ENCODE results near the gene ZCCHC7. TPM values are rescaled to one million over a fixed set of nuclear protein-coding genes. Genes with fewer than 3 reads are reported as not detected.
"Not testable (repeated sequence)": the region's sequence is repeated elsewhere in the genome, so short reads cannot be mapped to it uniquely, and the experiment has no call there.

ZCCHC7 gene
- total RNA-seq, 1 donor from 2014 or later, result 30.8 TPM

GRCh38 chr9:37200433-37201005 lies 80.1 kb downstream of the ZCCHC7 start:
- Histone ChIP-seq H3K4me3 (ENCODE audit: low read length in 3 of 3) (no peak overlapping the region), H3K4me1 (ENCODE audit: control insufficient read depth in 3 of 3, insufficient read depth in 3 of 3, low read length in 3 of 3) (peaks cover 0 to 4% (median 0%) of the 10 kb centered on the region in 3 donors), H3K9me3 (ENCODE audit: control insufficient read depth in 3 of 3, low read length in 3 of 3) (no peaks in the 10 kb centered on the region), H3K9ac (ENCODE audit: low read depth in 1 of 3, low read length in 3 of 3) (no peak overlapping the region), H3K27me3 (ENCODE audit: control insufficient read depth in 3 of 3, insufficient read depth in 3 of 3, low read length in 3 of 3) (no peaks in the 10 kb centered on the region), H3K27ac (ENCODE audit: low read depth, low read length) (no peak overlapping the region), H3K36me3 (ENCODE audit: control insufficient read depth in 3 of 3, insufficient read depth in 3 of 3, low read length in 3 of 3) (no peaks in the 10 kb centered on the region)

DNA sequence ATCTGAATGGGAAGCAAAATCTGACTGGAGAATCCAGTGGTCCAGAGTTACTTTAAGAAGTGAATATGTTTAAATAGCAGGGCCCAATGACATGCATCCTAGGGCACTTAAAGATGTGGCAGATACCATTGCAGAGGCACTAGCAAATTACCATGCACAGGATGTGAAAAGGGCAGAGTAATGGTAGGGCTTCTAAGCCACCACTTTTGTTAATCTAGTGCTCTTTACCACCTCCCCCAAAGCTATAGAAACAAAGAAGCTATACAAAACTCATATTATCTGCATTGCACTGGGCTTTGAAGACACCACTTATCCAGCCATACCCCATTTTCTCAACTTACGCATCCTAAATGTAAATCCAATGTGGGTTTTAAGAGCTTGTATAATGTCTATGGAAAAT lies 81.2 kb downstream of the ZCCHC7 start:
- Histone ChIP-seq H3K9ac (ENCODE audit: low read depth in 1 of 3, low read length in 3 of 3) (no peak overlapping the region), H3K4me1 (ENCODE audit: control insufficient read depth in 3 of 3, insufficient read depth in 3 of 3, low read length in 3 of 3) (peaks cover 0 to 4% (median 0%) of the 10 kb centered on the region in 3 donors), H3K36me3 (ENCODE audit: control insufficient read depth in 3 of 3, insufficient read depth in 3 of 3, low read length in 3 of 3) (peaks cover 0 to 2% (median 0%) of the 10 kb centered on the region in 3 donors), H3K4me3 (ENCODE audit: low read length in 3 of 3) (no peak overlapping the region), H3K27me3 (ENCODE audit: control insufficient read depth in 3 of 3, insufficient read depth in 3 of 3, low read length in 3 of 3) (no peaks in the 10 kb centered on the region), H3K27ac (ENCODE audit: low read depth, low read length) (no peak overlapping the region), H3K9me3 (ENCODE audit: control insufficient read depth in 3 of 3, low read length in 3 of 3) (no peaks in the 10 kb centered on the region)

- Histone ChIP-seq H3K27ac (ENCODE audit: low read depth, low read length) (no peak overlapping the region), H3K4me3 (ENCODE audit: low read length in 3 of 3) (no peak overlapping the region), H3K9ac (ENCODE audit: low read depth in 1 of 3, low read length in 3 of 3) (no peak overlapping the region), H3K9me3 (ENCODE audit: control insufficient read depth in 3 of 3, low read length in 3 of 3) (no peaks in the 10 kb centered on the region), H3K27me3 (ENCODE audit: control insufficient read depth in 3 of 3, insufficient read depth in 3 of 3, low read length in 3 of 3) (no peaks in the 10 kb centered on the region), H3K4me1 (ENCODE audit: control insufficient read depth in 3 of 3, insufficient read depth in 3 of 3, low read length in 3 of 3) (peaks cover 0 to 2% (median 0%) of the 10 kb centered on the region in 3 donors), H3K36me3 (ENCODE audit: control insufficient read depth in 3 of 3, insufficient read depth in 3 of 3, low read length in 3 of 3) (peaks cover 0 to 2% (median 0%) of the 10 kb centered on the region in 3 donors)
Measured at GRCh38 chr9:37202091-37202490, 81.7 kb downstream of the ZCCHC7 start.

GRCh38 chr9:37203456-37203855 lies 83.1 kb downstream of the ZCCHC7 start:
- not testable (repeated sequence) for H3K27ac ChIP-seq (ENCODE audit: low read depth, low read length); H3K36me3 ChIP-seq (ENCODE audit: control insufficient read depth in 3 of 3, insufficient read depth in 3 of 3, low read length in 3 of 3); H3K9ac ChIP-seq (ENCODE audit: low read depth in 1 of 3, low read length in 3 of 3); H3K4me3 ChIP-seq (ENCODE audit: low read length in 3 of 3); H3K27me3 ChIP-seq (ENCODE audit: control insufficient read depth in 3 of 3, insufficient read depth in 3 of 3, low read length in 3 of 3); H3K4me1 ChIP-seq (ENCODE audit: control insufficient read depth in 3 of 3, insufficient read depth in 3 of 3, low read length in 3 of 3); H3K9me3 ChIP-seq (ENCODE audit: control insufficient read depth in 3 of 3, low read length in 3 of 3)

GRCh38 chr9:37206121-37206620 lies 85.8 kb downstream of the ZCCHC7 start:
- Histone ChIP-seq H3K4me3 (ENCODE audit: low read length in 3 of 3) (no peak overlapping the region), H3K9me3 (ENCODE audit: control insufficient read depth in 3 of 3, low read length in 3 of 3) (no peaks in the 10 kb centered on the region)

DNA sequence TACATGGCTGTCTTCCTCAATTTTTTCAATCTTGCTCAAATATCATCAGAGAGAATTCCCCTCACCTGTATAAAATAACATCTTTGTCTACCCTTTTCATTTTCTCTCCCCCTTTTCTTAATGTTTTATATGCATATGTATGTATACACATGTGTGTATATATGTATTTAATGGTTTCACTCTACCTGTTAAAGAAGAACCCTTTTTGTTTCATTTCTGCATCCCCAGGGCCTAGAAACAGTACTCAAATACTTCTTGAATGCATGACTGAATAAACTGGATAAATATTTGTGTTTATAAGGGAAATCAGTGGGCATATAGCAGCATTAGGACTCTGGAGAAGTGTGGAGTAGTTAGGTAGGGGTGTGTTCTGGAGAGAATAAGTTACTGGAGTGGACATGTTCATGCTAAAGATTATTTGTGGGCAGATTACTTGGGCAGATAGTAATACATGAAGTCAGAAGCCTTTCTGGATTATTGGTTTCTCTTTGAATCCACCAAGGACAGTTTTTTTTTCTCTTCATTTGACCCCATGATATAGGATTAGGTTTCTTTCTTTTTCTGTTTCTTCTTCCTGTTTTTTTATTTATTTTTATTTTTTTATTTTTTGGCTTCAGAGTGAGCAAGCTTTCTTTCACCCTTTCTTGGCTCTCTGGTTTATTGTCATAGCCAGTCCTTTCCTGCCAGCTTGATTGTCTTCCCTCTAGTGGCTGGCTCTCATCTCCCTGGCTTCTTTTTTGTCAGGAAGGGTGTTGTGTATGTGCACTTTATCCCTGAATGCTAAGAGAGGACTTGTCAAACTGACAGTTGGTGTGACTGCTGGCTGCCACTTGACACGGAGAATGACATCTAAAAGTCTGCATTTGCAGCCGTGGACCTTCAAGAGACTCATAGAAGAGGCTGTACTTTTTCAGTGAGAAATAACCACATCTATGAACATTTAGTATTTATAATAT lies 89.3 kb downstream of the ZCCHC7 start:
- no peak overlapping the region for H3K4me3 ChIP-seq (ENCODE audit: low read length in 3 of 3)
- H3K4me1 ChIP-seq (ENCODE audit: control insufficient read depth in 3 of 3, insufficient read depth in 3 of 3, low read length in 3 of 3), result no peaks in the 10 kb centered on the region
- H3K9ac ChIP-seq (ENCODE audit: low read depth in 1 of 3, low read length in 3 of 3), result no peak overlapping the region
- no peaks in the 10 kb centered on the region for H3K27me3 ChIP-seq (ENCODE audit: control insufficient read depth in 3 of 3, insufficient read depth in 3 of 3, low read length in 3 of 3)
- H3K27ac ChIP-seq (ENCODE audit: low read depth, low read length), result no peak overlapping the region
- no peaks in the 10 kb centered on the region for H3K9me3 ChIP-seq (ENCODE audit: control insufficient read depth in 3 of 3, low read length in 3 of 3)
- peaks cover 2 to 4% (median 2%) of the 10 kb centered on the region in 3 donors for H3K36me3 ChIP-seq (ENCODE audit: control insufficient read depth in 3 of 3, insufficient read depth in 3 of 3, low read length in 3 of 3)

More at GRCh38 chr9:37206121-37206620, 85.8 kb downstream of the ZCCHC7 start:
- Histone ChIP-seq H3K9ac (ENCODE audit: low read depth in 1 of 3, low read length in 3 of 3) (no peak overlapping the region), H3K27me3 (ENCODE audit: control insufficient read depth in 3 of 3, insufficient read depth in 3 of 3, low read length in 3 of 3) (no peaks in the 10 kb centered on the region), H3K4me1 (ENCODE audit: control insufficient read depth in 3 of 3, insufficient read depth in 3 of 3, low read length in 3 of 3) (no peaks in the 10 kb centered on the region), H3K36me3 (ENCODE audit: control insufficient read depth in 3 of 3, insufficient read depth in 3 of 3, low read length in 3 of 3) (peaks cover 2 to 4% (median 2%) of the 10 kb centered on the region in 3 donors), H3K27ac (ENCODE audit: low read depth, low read length) (no peak overlapping the region)

DNA sequence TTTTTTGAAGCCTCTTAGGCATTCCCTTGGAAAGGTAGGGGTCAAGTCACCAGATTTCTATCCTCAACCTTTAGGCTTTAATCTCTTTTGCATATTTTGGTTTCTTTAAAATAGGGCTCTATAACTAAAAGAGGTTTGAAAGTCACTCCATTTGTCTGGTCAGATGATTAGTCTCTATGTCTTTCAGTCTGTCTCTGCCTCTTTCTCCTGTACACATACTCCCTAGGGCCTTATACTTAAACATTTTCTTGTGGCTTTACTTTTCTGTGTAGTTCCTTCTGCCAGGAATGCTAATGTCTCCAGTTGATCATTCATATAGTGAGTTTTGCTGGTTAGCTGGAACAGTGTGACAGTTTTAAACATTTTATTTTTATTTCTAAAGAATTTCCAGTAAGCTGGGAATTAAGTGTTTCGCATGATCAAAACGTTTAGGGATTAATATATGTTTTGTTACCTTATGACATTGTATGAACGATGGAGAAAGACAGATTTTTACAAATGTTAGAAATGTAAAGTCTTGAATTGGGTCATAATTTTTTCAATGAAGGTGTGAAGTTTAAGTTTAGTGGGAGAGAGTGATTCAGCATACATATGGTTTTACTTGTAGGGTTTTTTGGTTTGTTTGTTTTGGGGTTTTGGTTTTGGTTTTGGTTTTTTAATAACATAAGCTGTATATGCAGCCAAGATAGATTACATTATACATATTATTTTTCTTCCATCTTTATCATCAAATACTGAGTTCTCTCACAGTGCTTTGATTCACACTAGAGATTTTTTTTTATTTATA lies 90.6 kb downstream of the ZCCHC7 start:
- H3K9ac ChIP-seq (ENCODE audit: low read depth in 1 of 3, low read length in 3 of 3), result no peak overlapping the region
- no peak overlapping the region for H3K4me3 ChIP-seq (ENCODE audit: low read length in 3 of 3)
- H3K4me1 ChIP-seq (ENCODE audit: control insufficient read depth in 3 of 3, insufficient read depth in 3 of 3, low read length in 3 of 3), result no peaks in the 10 kb centered on the region
- H3K9me3 ChIP-seq (ENCODE audit: control insufficient read depth in 3 of 3, low read length in 3 of 3), result no peaks in the 10 kb centered on the region
- no peaks in the 10 kb centered on the region for H3K27me3 ChIP-seq (ENCODE audit: control insufficient read depth in 3 of 3, insufficient read depth in 3 of 3, low read length in 3 of 3)
- no peak overlapping the region for H3K27ac ChIP-seq (ENCODE audit: low read depth, low read length)
- H3K36me3 ChIP-seq (ENCODE audit: control insufficient read depth in 3 of 3, insufficient read depth in 3 of 3, low read length in 3 of 3), result peaks cover 2 to 4% (median 2%) of the 10 kb centered on the region in 3 donors

DNA sequence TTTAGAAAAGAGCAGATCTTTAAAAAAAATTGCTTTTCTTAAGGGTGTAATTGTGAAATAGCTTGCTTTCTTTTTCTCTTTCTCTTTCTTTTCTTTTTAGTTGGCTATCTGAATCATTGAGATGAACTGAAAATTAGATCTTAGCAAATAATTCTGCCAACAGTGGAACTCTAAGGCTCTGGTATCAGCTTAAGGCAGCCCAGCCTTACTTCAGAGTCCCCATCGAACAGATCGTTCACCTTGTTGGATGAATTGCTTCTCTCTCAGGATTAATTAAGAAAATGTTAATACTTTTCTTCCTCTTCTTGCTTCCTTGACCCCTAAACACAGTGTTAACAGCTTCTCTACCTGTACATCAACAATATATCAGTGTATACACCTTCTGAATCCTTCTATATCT lies 92.1 kb downstream of the ZCCHC7 start:
- Histone ChIP-seq H3K4me3 (ENCODE audit: low read length in 3 of 3) (no peak overlapping the region), H3K27me3 (ENCODE audit: control insufficient read depth in 3 of 3, insufficient read depth in 3 of 3, low read length in 3 of 3) (no peaks in the 10 kb centered on the region), H3K4me1 (ENCODE audit: control insufficient read depth in 3 of 3, insufficient read depth in 3 of 3, low read length in 3 of 3) (no peaks in the 10 kb centered on the region), H3K27ac (ENCODE audit: low read depth, low read length) (no peak overlapping the region), H3K36me3 (ENCODE audit: control insufficient read depth in 3 of 3, insufficient read depth in 3 of 3, low read length in 3 of 3) (peaks cover 0 to 4% (median 2%) of the 10 kb centered on the region in 3 donors), H3K9me3 (ENCODE audit: control insufficient read depth in 3 of 3, low read length in 3 of 3) (no peaks in the 10 kb centered on the region), H3K9ac (ENCODE audit: low read depth in 1 of 3, low read length in 3 of 3) (no peak overlapping the region)

DNA sequence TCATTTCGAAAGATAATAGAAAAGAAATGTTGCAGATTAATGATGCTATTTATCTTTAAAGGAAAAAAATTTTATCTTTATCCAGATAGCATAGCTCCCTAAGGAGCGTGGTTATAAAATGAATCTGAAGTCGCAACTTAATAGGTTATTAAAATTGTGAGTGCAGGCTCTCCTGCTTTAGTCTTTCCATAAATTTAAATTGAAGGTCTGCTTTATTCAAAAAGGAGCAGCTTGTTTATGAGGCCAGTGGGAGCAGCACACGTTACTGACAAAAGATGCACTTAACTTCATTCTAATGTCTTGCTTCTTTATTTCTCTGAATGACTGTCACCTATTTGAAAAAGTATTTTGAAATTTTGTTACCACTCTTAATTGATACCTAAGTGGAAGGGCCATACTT lies 95.0 kb downstream of the ZCCHC7 start:
- Histone ChIP-seq H3K36me3 (ENCODE audit: control insufficient read depth in 3 of 3, insufficient read depth in 3 of 3, low read length in 3 of 3) (no peaks in the 10 kb centered on the region), H3K27me3 (ENCODE audit: control insufficient read depth in 3 of 3, insufficient read depth in 3 of 3, low read length in 3 of 3) (no peaks in the 10 kb centered on the region), H3K4me3 (ENCODE audit: low read length in 3 of 3) (no peak overlapping the region), H3K9me3 (ENCODE audit: control insufficient read depth in 3 of 3, low read length in 3 of 3) (no peaks in the 10 kb centered on the region), H3K27ac (ENCODE audit: low read depth, low read length) (no peak overlapping the region), H3K4me1 (ENCODE audit: control insufficient read depth in 3 of 3, insufficient read depth in 3 of 3, low read length in 3 of 3) (no peaks in the 10 kb centered on the region), H3K9ac (ENCODE audit: low read depth in 1 of 3, low read length in 3 of 3) (no peak overlapping the region)
